ENCODE results near the gene ADSL. TPM values are rescaled to one million over a fixed set of nuclear protein-coding genes. Genes with fewer than 3 reads are reported as not detected.

The ADSL gene
- total and polyA plus RNA-seq, 2 donors (not counting 1 experiment from before 2014, with no cell fraction given): 67.0 to 89.8 TPM

GRCh38 chr22:40407831-40408717, 61.8 kb downstream of the ADSL start:
- no peak for TF ChIP-seq EZH2 (IDR thresholded peaks at IDR 0.05; ENCODE audit: low read length, missing control alignments)
- no peaks in the 10 kb centered on the region for H3K79me2 ChIP-seq (ENCODE audit: control insufficient read depth, insufficient read depth, low read length)

GRCh38 chr22:40408718-40409612, 62.7 kb downstream of the ADSL start:
- Histone ChIP-seq H3K79me2 (ENCODE audit: control insufficient read depth, insufficient read depth, low read length) (no peaks in the 10 kb centered on the region), H3K4me3 (replicated peaks in 1 of 4; ENCODE audit: control extremely low read depth in 1 of 4, insufficient read depth in 1 of 4, low read depth in 3 of 4, low read length in 4 of 4) (no peak overlapping the region), H3K36me3 (ENCODE audit: control insufficient read depth, insufficient read depth, low read length) (peaks cover 43% of the 10 kb centered on the region), H3K9me3 (ENCODE audit: control insufficient read depth, insufficient read depth, low read depth, low read length) (no peaks in the 10 kb centered on the region), H4K20me1 (ENCODE audit: control insufficient read depth, extremely low read depth, insufficient read depth, low read length) (no peaks in the 10 kb centered on the region), H3K27ac (ENCODE audit: insufficient read depth, low read length) (no peak overlapping the region), H3K9ac (ENCODE audit: insufficient read depth, low read length) (no peak overlapping the region), H3K27me3 (ENCODE audit: control insufficient read depth, insufficient read depth, low read length) (no peaks in the 10 kb centered on the region), H2AFZ (ENCODE audit: low read length) (no peak overlapping the region), H3K4me1 (ENCODE audit: control insufficient read depth, extremely low read depth, insufficient read depth, low read length) (no peaks in the 10 kb centered on the region), H3K4me2 (ENCODE audit: extremely low read depth, insufficient read depth, low read length) (no peak overlapping the region)
- TF ChIP-seq CTCF (conservative IDR thresholded peaks at IDR 0.05 in 1 of 2, IDR thresholded peaks at IDR 0.05 in 1 of 2; ENCODE audit: low read depth in 1 of 2, low read length in 2 of 2) (no peak), EZH2 (IDR thresholded peaks at IDR 0.05; ENCODE audit: low read length, missing control alignments) (no peak)
- no peak for DNase-seq (ENCODE audit: low read depth in 2 of 2)

More at GRCh38 chr22:40407831-40408717, 61.8 kb downstream of the ADSL start:
- H3K9ac ChIP-seq (ENCODE audit: insufficient read depth, low read length): no peak overlapping the region
- no peak overlapping the region for H3K27ac ChIP-seq (ENCODE audit: insufficient read depth, low read length)
- H3K9me3 ChIP-seq (ENCODE audit: control insufficient read depth, insufficient read depth, low read depth, low read length): no peaks in the 10 kb centered on the region
- H2AFZ ChIP-seq (ENCODE audit: low read length): no peak overlapping the region
- no peak overlapping the region for H3K4me3 ChIP-seq (replicated peaks in 1 of 4; ENCODE audit: control extremely low read depth in 1 of 4, insufficient read depth in 1 of 4, low read depth in 3 of 4, low read length in 4 of 4)
- H4K20me1 ChIP-seq (ENCODE audit: control insufficient read depth, extremely low read depth, insufficient read depth, low read length): no peaks in the 10 kb centered on the region
- H3K27me3 ChIP-seq (ENCODE audit: control insufficient read depth, insufficient read depth, low read length): no peaks in the 10 kb centered on the region
- H3K4me1 ChIP-seq (ENCODE audit: control insufficient read depth, extremely low read depth, insufficient read depth, low read length): no peaks in the 10 kb centered on the region
- no peak overlapping the region for H3K4me2 ChIP-seq (ENCODE audit: extremely low read depth, insufficient read depth, low read length)
- DNase-seq (ENCODE audit: low read depth in 2 of 2): no peak
- peaks cover 46% of the 10 kb centered on the region for H3K36me3 ChIP-seq (ENCODE audit: control insufficient read depth, insufficient read depth, low read length)

DNA sequence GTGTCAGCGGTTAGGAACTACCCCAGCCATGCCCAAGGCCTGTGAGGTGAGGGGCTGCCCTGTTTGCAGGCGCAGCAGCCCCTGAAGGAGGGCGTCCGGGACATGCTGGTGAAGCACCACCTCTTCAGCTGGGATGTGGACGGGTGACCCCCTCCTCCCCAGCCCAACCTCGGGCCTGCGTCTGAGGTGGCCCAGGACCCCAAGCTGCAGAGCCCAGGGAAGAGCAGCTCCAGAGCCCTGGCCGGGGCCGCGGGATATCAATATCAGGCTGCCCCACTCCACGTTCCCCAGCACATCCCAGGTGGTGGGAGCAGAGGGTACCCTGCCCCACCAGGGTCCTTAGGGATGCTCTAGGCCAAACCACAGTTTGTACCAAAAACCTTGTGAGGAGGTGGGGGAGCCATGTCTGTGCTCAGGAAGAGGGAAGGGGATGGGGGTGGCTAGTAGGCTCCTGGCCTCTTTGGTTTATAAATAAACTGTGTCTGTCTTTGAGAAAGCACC, 63.4 kb downstream of the ADSL start:
- H3K36me3 ChIP-seq (ENCODE audit: control insufficient read depth, insufficient read depth, low read length): peaks cover 43% of the 10 kb centered on the region
- H3K4me2 ChIP-seq (ENCODE audit: extremely low read depth, insufficient read depth, low read length): no peak overlapping the region
- no peaks in the 10 kb centered on the region for H3K27me3 ChIP-seq (ENCODE audit: control insufficient read depth, insufficient read depth, low read length)
- no peaks in the 10 kb centered on the region for H3K4me1 ChIP-seq (ENCODE audit: control insufficient read depth, extremely low read depth, insufficient read depth, low read length)
- no peak overlapping the region for H3K27ac ChIP-seq (ENCODE audit: insufficient read depth, low read length)
- H3K9ac ChIP-seq (ENCODE audit: insufficient read depth, low read length): no peak overlapping the region
- H4K20me1 ChIP-seq (ENCODE audit: control insufficient read depth, extremely low read depth, insufficient read depth, low read length): no peaks in the 10 kb centered on the region
- no peak for TF ChIP-seq CTCF (conservative IDR thresholded peaks at IDR 0.05 in 1 of 2, IDR thresholded peaks at IDR 0.05 in 1 of 2; ENCODE audit: low read depth in 1 of 2, low read length in 2 of 2)
- TF ChIP-seq EZH2 (IDR thresholded peaks at IDR 0.05; ENCODE audit: low read length, missing control alignments): no peak
- H2AFZ ChIP-seq (ENCODE audit: low read length): no peak overlapping the region
- H3K4me3 ChIP-seq (replicated peaks in 1 of 4; ENCODE audit: control extremely low read depth in 1 of 4, insufficient read depth in 1 of 4, low read depth in 3 of 4, low read length in 4 of 4): no peak overlapping the region
- H3K79me2 ChIP-seq (ENCODE audit: control insufficient read depth, insufficient read depth, low read length): no peaks in the 10 kb centered on the region
- DNase-seq (ENCODE audit: low read depth in 2 of 2): no peak
- H3K9me3 ChIP-seq (ENCODE audit: control insufficient read depth, insufficient read depth, low read depth, low read length): no peaks in the 10 kb centered on the region

Measured in fibroblast of lung (primary cell).